Right lobe of liver (tissue), 6 donors: ENCODE measurements around the gene RERE. TPM values are rescaled to one million over a fixed set of nuclear protein-coding genes. Genes with fewer than 3 reads are reported as not detected.

Experiments used
- ATAC-seq, 4 donors: fragments of 200-7000 bp; cut with Tn5 transposase; one replicate each; pipeline ENCODE4 v1.9.1; 2020; ENCODE audit warnings: mild to moderate bottlenecking in 4 of 4, moderate library complexity in 4 of 4
- DNase-seq, 3 donors: peaks; one replicate each; pipeline ENCODE4 v3.0.0-alpha.2; 2020
- H3K27ac ChIP-seq, 3 donors: fragments of 200-600 bp; one replicate each; pipeline ENCODE4 v1.8.0; 2022
- H3K27me3 ChIP-seq, 2 donors: fragments of 200-600 bp; one replicate each; pipeline ENCODE4 v1.8.0; 2022
- H3K36me3 ChIP-seq, 4 donors: fragments of 200-600 bp; sonication (generic) in 1 of 4; one replicate each; pipeline versions ENCODE4 v1.5.1 to v1.8.0; 2017 to 2022; ENCODE audit warnings: control low read depth in 1 of 4
- H3K4me1 ChIP-seq, 4 donors: fragments of 200-600 bp; sonication (generic) in 1 of 4; one replicate each; pipeline versions ENCODE4 v1.5.1 to v1.8.0; 2017 to 2022; ENCODE audit warnings: control low read depth in 1 of 4
- H3K4me3 ChIP-seq, 3 donors: fragments of 200-600 bp; one replicate each; pipeline ENCODE4 v1.8.0; 2022
- H3K9me3 ChIP-seq, 4 donors: fragments of 200-600 bp; sonication (generic) in 1 of 4; one replicate each; pipeline versions ENCODE4 v1.5.1 to v1.8.0; 2017 to 2022; ENCODE audit warnings: control low read depth in 1 of 4
- CTCF ChIP-seq, 4 donors: fragments of 200-600 bp in 3 of 4; fragments of 450-650 bp in 1 of 4; IDR thresholded peaks; one replicate each; pipeline versions ENCODE4 v1.5.1 to v1.8.0; 2016 to 2022; ENCODE audit warnings: antibody characterized with exemption in 4 of 4, mild to moderate bottlenecking in 2 of 4
- POLR2A ChIP-seq: fragments of 450-650 bp; IDR thresholded peaks from one replicate; pipeline ENCODE4 v1.6.1; 2017; ENCODE audit warnings: antibody characterized with exemption, mild to moderate bottlenecking
- WGBS: methylation state at CpG from one replicate; pipeline ENCODE4 v1.1.6; 2018; ENCODE audit warnings: low coverage, low lambda C conversion rate; ENCODE audit not compliant: insufficient coverage; ENCODE audit errors: missing lambda C conversion rate; 5-methylcytosine and 5-hydroxymethylcytosine counted together
- intact Hi-C, 2 donors: fragments of 100-400 bp; cut with DNase I; formaldehyde crosslinking; loops; one replicate each; pipeline versions ENCODE4 v1.11.2 to v1.14.1; 2022
- total RNA-seq, 6 experiments: library from RNA; depleted of rRNA in 2 of 6; stranded (reverse); fragments of >200 nt in 2 of 6; fragmentation: NEBNext Ultra II Directional in 3 of 6; extraction: Animal tissue kit (Norgen Biotek cat#: 25700) in 3 of 6; gene quantifications; one replicate each; pipeline versions ENCODE4 v1.1.0 to v1.2.4, GENCODE V29; 2016 to 2023
- donor health status: DM: no; HTN: yes; CAD: no.
- donor health status: DM: no; HTN: no; CAD: no.
- donor health status: DM: no; HTN: no; CAD: no.
- donor health status: DM: no; HTN: yes; CAD: no.
- donor health status: DM: no; HTN: yes; CAD: no.

The RERE gene
- total RNA-seq, 6 experiments from 2014 or later = 17.5 to 38.4 (median 25.0) TPM

GRCh38 chr1:8379513-8380186 is 437.8 kb downstream of the RERE start:
- WGBS = 97% methylated on average over 6 of the region's 14 CpGs
- Histone ChIP-seq H3K4me1 (peaks cover 0 to 59% (median 23%) of the 10 kb centered on the region in 4 donors), H3K4me3 (no peak overlapping the region), H3K36me3 (peaks cover 0 to 12% (median 0%) of the 10 kb centered on the region in 4 donors), H3K27me3 (no peaks in the 10 kb centered on the region), H3K9me3 (no peaks in the 10 kb centered on the region), H3K27ac (peak overlapping the region; percentile 33 to 45 (median 37))
- DNase-seq = no peak
- no peak for ATAC-seq
- intact Hi-C loops = no loop called here
- TF ChIP-seq POLR2A (no peak), CTCF (IDR thresholded peaks at IDR 0.05) (no peak)

GRCh38 chr1:8378981-8379470 is 438.4 kb downstream of the RERE start:
- TF ChIP-seq POLR2A = no peak
- intact Hi-C loops = no loop called here
- 64% methylated on average over 5 of the region's 10 CpGs for WGBS

GRCh38 chr1:8378178-8378577 is 439.3 kb downstream of the RERE start:
- 45% methylated on average over 4 of the region's 4 CpGs for WGBS
- no peak overlapping the region for H3K4me3 ChIP-seq
- DNase-seq (no peak), ATAC-seq (peak in 1 of 4 donors; percentile 6)
- no peaks in the 10 kb centered on the region for H3K27me3 ChIP-seq
- peaks cover 0 to 12% (median 0%) of the 10 kb centered on the region in 4 donors for H3K36me3 ChIP-seq
- H3K9me3 ChIP-seq = no peaks in the 10 kb centered on the region
- TF ChIP-seq CTCF (IDR thresholded peaks at IDR 0.05) = no peak
- peak overlapping the region in 1 of 3 donors; percentile 45 for H3K27ac ChIP-seq
- intact Hi-C loops = no loop called here
- peaks cover 3 to 62% (median 21%) of the 10 kb centered on the region in 4 donors for H3K4me1 ChIP-seq

More at GRCh38 chr1:8378981-8379470, 438.4 kb downstream of the RERE start:
- ATAC-seq = no peak
- Histone ChIP-seq H3K36me3 (peaks cover 0 to 12% (median 0%) of the 10 kb centered on the region in 4 donors), H3K4me3 (no peak overlapping the region), H3K4me1 (peaks cover 0 to 62% (median 24%) of the 10 kb centered on the region in 4 donors), H3K27ac (peak overlapping the region; percentile 8 to 45 (median 37)), H3K9me3 (no peaks in the 10 kb centered on the region), H3K27me3 (no peaks in the 10 kb centered on the region)
- DNase-seq = no peak

GRCh38 chr1:8377271-8377981 is 440.0 kb downstream of the RERE start:
- no peaks in the 10 kb centered on the region for H3K9me3 ChIP-seq
- H3K36me3 ChIP-seq = peaks cover 0 to 12% (median 0%) of the 10 kb centered on the region in 4 donors
- intact Hi-C loops = no loop called here
- TF ChIP-seq POLR2A (no peak), CTCF (IDR thresholded peaks at IDR 0.05) (no peak)
- ATAC-seq (no peak), DNase-seq (no peak)
- peaks cover 0 to 62% (median 22%) of the 10 kb centered on the region in 4 donors for H3K4me1 ChIP-seq
- 81% methylated on average over 16 of the region's 17 CpGs for WGBS
- no peak overlapping the region for H3K4me3 ChIP-seq
- peak overlapping the region in 1 of 3 donors; percentile 45 for H3K27ac ChIP-seq
- H3K27me3 ChIP-seq = no peaks in the 10 kb centered on the region
